Thyroid gland (tissue), 4 donors: Measurements from ENCODE around the gene SVIL.

Source experiments
- POLR2A ChIP-seq, 2 donors: fragments of 450-650 bp; IDR thresholded peaks; one replicate each; pipeline ENCODE4 v1.6.1; 2017; ENCODE audit warnings: antibody characterized with exemption in 2 of 2, mild to moderate bottlenecking in 2 of 2, moderate library complexity in 1 of 2
- TF ChIP-seq, protein P1 (sequence below), 6 experiments: fragments of 200-600 bp in 3 of 6; fragments of 450-650 bp in 3 of 6; sonication (generic) in 3 of 6; IDR thresholded peaks; one replicate each; pipeline ENCODE4 v1.5.1; 2016 to 2019; ENCODE audit warnings: antibody characterized with exemption in 6 of 6, mild to moderate bottlenecking in 2 of 6, inconsistent platforms in 1 of 6, moderate library complexity in 1 of 6

DNA sequence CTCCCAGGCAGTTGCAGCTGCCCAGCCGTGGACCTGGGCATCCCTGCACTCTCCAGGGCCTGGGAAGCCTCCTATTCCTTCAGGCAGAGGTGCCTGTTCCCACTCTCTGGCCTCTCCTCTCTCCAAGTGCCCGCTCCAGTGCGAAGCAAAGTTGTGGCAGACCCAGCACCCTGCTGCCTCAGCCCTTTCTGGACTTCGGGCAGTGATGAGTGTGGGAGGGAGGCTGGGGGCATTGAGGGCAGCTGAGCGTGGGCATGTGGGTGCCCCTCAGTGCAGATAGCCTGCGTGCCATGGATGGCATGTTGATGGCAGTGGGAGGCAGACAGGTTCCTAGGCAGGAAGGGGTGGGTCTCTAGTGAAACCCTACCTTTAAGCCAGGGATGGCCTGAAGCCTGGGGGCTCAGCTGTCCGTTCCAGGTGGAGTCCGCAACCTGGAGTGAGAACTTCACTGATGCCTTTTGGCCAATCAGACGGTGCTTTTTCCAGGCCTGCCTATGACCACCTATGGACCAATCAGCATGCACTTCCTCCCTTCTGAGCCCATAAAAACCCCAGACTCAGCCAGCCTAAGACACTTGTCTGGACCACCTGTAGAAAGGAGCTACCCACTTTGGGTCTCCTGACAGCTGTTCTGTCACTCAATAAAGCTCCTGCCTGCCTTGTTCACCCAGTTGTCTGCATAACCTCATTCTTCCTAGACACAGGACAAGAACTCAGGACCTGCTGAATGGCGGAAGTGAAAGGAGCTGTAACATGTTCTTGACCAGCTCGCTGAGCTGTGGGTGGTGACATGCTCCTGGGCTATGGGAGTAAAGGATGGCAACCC is 26.1 kb downstream of the SVIL start:
- TF ChIP-seq, protein P1, sequence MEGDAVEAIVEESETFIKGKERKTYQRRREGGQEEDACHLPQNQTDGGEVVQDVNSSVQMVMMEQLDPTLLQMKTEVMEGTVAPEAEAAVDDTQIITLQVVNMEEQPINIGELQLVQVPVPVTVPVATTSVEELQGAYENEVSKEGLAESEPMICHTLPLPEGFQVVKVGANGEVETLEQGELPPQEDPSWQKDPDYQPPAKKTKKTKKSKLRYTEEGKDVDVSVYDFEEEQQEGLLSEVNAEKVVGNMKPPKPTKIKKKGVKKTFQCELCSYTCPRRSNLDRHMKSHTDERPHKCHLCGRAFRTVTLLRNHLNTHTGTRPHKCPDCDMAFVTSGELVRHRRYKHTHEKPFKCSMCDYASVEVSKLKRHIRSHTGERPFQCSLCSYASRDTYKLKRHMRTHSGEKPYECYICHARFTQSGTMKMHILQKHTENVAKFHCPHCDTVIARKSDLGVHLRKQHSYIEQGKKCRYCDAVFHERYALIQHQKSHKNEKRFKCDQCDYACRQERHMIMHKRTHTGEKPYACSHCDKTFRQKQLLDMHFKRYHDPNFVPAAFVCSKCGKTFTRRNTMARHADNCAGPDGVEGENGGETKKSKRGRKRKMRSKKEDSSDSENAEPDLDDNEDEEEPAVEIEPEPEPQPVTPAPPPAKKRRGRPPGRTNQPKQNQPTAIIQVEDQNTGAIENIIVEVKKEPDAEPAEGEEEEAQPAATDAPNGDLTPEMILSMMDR (IDR thresholded peaks at IDR 0.05), result no peak
- TF ChIP-seq POLR2A (IDR thresholded peaks at IDR 0.05), result no peak
